Gastroesophageal sphincter (tissue), 3 donors: ENCODE data around the gene C18orf32.

Source experiments
- POLR2A ChIP-seq, 2 donors: fragments of 450-650 bp; IDR thresholded peaks; one replicate each; pipeline ENCODE4 v1.6.1; 2017; ENCODE audit warnings: antibody characterized with exemption in 2 of 2, mild to moderate bottlenecking in 2 of 2, moderate library complexity in 1 of 2
- TF ChIP-seq, protein P1 (sequence below), 4 experiments: fragments of 200-600 bp in 2 of 4; fragments of 450-650 bp in 2 of 4; sonication (generic) in 1 of 4; IDR thresholded peaks; one replicate each; pipeline ENCODE4 v1.5.1; 2017 to 2019; ENCODE audit warnings: antibody characterized with exemption in 4 of 4, mild to moderate bottlenecking in 2 of 4, moderate library complexity in 2 of 4

DNA sequence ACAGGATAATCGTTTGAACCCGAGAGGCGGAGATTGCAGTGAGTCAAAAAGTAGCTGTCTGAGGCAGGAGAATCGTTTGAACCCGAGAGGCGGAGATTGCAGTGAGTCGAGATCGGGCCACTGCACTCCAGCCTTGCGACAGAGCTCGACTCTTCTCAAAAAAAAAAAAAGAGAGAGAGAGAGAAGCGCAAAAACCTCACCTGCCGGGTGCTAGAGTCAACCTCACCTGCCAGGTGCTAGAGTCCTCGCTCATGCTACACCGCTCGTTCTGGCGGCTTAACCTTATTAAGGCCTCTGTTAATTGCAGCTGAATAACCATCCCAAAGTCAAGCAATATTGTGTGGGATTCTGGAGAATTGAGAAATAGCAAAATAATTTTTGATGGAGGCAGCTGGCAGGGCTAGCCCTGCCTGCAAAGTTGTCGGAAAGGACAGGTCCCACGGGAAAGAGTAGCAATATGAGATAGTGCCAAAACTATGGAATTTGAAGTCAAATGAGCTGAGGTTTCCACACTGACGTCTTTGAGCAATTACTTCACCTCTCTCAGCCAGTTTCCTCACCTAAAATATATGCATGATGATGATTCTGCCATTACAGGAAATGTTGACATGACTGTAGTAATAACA, 25.9 kb downstream of the C18orf32 start:
- TF ChIP-seq, protein P1, sequence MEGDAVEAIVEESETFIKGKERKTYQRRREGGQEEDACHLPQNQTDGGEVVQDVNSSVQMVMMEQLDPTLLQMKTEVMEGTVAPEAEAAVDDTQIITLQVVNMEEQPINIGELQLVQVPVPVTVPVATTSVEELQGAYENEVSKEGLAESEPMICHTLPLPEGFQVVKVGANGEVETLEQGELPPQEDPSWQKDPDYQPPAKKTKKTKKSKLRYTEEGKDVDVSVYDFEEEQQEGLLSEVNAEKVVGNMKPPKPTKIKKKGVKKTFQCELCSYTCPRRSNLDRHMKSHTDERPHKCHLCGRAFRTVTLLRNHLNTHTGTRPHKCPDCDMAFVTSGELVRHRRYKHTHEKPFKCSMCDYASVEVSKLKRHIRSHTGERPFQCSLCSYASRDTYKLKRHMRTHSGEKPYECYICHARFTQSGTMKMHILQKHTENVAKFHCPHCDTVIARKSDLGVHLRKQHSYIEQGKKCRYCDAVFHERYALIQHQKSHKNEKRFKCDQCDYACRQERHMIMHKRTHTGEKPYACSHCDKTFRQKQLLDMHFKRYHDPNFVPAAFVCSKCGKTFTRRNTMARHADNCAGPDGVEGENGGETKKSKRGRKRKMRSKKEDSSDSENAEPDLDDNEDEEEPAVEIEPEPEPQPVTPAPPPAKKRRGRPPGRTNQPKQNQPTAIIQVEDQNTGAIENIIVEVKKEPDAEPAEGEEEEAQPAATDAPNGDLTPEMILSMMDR (IDR thresholded peaks at IDR 0.05) = no peak
- no peak for TF ChIP-seq POLR2A (IDR thresholded peaks at IDR 0.05)
